Ovary (tissue), 3 donors: ENCODE results near the gene ERBB2.

ENCODE experiments used
- POLR2A ChIP-seq: fragments of 450-650 bp; IDR thresholded peaks from one replicate; pipeline ENCODE4 v1.6.1; 2017; ENCODE audit warnings: antibody characterized with exemption, mild to moderate bottlenecking, moderate library complexity
- TF ChIP-seq, protein P1 (sequence below), 3 donors: fragments of 450-650 bp in 2 of 3; fragments of 200-600 bp in 1 of 3; IDR thresholded peaks; one replicate each; pipeline versions ENCODE4 v1.5.1 to v1.8.0; 2016 to 2022; ENCODE audit warnings: antibody characterized with exemption in 3 of 3, mild to moderate bottlenecking in 1 of 3
- donor health status: DM: no; HTN: no; CAD: no.

- TF ChIP-seq, protein P1, sequence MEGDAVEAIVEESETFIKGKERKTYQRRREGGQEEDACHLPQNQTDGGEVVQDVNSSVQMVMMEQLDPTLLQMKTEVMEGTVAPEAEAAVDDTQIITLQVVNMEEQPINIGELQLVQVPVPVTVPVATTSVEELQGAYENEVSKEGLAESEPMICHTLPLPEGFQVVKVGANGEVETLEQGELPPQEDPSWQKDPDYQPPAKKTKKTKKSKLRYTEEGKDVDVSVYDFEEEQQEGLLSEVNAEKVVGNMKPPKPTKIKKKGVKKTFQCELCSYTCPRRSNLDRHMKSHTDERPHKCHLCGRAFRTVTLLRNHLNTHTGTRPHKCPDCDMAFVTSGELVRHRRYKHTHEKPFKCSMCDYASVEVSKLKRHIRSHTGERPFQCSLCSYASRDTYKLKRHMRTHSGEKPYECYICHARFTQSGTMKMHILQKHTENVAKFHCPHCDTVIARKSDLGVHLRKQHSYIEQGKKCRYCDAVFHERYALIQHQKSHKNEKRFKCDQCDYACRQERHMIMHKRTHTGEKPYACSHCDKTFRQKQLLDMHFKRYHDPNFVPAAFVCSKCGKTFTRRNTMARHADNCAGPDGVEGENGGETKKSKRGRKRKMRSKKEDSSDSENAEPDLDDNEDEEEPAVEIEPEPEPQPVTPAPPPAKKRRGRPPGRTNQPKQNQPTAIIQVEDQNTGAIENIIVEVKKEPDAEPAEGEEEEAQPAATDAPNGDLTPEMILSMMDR (IDR thresholded peaks at IDR 0.05), result no peak
- no peak for TF ChIP-seq POLR2A
Measured at GRCh38 chr17:39665642-39666224, 34.1 kb upstream of the ERBB2 start.
